RCC 7860 (cell line): ENCODE measurements around the gene P4HB.
"Not testable (repeated sequence)": the region's sequence is repeated elsewhere in the genome, so short reads cannot be mapped to it uniquely, and the experiment has no call there.

ENCODE experiments used
- DNase-seq: peaks from one replicate; pipeline ENCODE4 v3.0.0-alpha.2; 2015; ENCODE audit warnings: low spot score
- FAIRE-seq: peaks from 2 replicates; lab custom pipeline; 2012; peaks lifted over from hg19 to GRCh38; lab: Jason Lieb, UNC

The P4HB gene

DNA sequence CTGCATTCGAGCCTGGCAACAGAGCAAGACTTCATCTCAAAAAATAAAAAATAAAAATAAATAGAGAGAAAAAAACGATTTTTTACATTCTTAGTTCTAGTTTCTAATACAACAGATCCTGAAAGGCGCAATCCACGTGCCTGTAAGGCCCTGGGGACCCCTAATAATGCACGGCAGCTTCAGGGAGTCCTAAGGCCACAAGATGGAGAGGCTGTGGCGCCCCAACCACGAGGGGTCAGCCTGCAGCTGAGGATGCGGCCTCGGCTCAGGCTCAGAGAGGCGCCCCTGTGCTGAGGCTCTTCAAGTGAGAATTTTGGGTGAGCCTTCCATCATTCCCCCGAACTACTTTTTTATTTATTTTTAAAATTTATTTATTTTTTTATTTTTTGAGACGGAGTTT, 10.9 kb downstream of the P4HB start:
- FAIRE-seq (no peak), DNase-seq (no peak)

DNA sequence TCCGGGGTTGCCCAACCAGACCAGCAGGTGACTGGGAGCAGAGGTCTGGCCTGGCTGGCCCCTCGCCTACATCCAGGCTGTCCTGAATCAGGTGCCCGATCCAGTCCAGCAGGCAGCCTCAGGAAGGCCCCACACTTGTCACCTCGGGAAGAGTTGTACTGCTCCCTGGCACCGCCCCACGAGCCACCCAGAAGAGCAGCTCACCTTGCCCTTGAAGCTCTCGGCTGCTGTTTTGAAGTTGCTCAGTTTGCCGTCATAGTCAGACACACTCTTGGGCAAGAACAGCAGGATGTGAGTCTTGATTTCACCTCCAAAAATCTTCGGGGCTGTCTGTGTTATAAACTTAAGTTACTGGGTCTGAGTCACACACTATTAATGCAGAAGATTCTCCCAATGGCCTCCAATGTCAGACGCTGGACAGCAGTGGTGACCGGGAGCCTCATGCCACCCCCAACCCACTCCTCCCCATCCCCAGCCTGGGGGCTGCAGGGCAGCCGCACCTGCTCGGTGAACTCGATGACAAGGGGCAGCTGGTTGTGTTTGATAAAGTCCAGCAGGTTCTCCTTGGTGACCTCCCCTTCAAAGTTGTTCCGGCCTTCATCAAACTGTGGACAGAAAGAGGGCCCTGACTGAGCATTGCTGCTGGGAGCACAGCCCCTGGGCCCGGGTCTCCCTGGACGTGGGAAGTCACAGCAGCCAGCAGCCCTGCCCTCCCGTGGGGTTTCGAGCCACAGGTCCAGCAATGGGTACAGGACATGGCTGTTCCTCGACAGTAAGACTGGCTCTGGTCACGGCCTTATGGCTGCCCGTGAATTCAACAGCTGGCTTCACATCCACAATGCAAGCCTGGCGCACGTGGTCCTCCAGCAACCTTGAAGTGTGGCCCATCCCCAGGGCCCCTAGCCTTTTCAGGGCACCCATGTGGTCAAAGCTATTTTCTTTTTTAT, 13.3 kb downstream of the P4HB start:
- DNase-seq (no peak), FAIRE-seq (no peak)

DNA sequence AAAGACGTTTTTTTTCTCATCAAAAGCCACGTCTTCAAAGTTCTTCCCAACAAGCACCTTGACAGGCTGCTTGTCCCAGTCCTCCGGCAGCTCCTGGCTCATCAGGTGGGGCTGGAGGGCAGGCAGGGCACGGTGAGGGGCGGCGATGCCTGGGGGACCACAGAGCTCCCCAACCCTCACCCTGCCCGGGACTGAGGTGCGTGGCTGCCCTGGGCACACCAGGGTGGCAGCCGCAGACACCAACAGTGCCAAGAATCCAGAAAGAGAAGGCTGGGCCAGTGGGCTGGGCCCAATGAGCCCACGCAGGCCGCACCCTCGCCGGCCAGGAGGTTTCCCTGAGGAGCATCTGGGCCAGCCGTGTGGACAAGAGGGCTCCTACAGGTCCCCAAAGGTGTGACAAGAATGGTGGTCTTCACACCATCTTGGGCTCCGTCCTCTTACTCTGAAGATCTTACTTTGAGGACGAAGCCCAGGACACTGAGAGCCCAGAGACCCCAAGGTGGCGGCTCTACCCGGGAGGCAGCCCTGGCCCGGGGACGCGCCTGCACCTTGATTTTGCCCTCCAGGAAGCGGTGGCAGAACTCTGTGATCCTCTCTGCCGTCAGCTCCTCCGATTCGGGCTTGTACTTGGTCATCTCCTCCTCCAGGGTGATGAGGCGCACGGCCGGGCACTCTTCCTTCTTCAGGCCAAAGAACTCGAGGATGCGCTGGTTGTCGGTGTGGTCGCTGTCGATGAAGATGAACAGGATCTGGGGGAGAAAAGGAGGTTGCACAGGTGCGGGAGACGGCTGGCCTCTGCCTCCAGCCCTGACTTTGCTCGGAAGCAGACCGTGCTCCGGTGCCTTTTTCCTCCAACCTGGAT, 14.2 kb downstream of the P4HB start:
- DNase-seq (no peak), FAIRE-seq (no peak)

DNA sequence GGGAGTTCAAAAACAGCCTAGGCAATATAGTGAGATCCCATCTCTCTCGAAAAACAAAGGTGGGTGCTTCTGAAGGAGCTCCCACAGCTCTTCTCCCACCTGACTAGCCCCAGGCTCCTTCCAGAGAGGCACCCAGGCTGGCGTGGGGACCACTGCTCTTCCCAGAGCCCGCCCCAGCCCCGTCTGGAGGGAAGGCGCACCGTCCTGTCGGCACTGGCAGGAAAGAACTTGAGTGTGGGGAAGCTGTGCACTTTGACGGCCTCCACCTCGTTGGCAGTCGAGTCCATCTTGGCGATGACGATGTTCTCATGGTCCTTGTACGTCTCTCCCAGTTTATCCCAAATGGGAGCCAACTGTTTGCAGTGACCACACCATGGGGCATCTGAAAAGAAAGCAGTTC, 15.0 kb downstream of the P4HB start:
- DNase-seq, result no peak
- no peak for FAIRE-seq

DNA sequence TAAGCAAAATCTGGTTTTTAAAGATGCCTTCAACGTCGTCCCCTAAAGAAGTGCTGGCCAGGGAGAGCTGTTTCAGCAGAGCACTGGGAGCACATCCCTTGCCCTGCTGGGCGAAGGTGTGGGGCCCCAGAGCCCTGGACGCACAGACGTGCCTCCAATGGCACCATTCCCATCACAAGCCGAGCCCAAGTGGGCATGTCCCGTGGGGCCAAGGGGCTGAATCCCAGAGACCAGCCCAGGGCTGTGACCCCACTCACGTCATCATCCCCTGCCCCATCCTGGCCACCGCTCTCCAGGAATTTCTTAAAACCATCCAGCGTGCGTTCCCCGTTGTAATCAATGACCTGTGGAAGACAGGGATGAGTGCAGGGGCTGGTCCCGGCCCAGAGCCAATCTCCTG, 15.4 kb downstream of the P4HB start:
- no peak for FAIRE-seq
- DNase-seq, result no peak

DNA sequence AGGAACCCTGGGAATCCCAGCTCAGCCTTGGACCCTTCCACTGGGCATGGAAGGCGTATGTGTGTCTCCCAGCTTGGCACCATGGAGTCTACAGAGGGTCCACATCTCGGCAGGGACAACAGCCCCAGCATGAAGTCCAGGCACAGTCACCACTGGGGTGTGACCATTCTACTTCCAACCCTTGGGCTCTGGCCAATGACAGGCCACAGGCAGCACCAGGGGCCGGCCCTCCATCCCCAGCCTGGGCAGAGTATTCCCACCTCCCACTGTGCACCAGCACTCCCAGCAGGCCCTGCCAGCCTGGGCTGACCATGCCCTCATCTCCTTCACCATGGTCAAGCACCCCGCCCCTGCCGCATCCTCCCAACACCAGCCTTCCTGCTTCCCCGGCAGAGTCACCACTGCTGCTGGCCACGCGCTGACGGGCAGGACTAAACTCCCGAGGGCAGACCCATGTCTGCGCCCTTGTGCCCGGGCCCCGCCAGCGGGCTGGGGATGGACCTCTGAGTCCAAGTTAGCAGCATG, 15.9 kb downstream of the P4HB start:
- DNase-seq, result no peak
- no peak for FAIRE-seq

DNA sequence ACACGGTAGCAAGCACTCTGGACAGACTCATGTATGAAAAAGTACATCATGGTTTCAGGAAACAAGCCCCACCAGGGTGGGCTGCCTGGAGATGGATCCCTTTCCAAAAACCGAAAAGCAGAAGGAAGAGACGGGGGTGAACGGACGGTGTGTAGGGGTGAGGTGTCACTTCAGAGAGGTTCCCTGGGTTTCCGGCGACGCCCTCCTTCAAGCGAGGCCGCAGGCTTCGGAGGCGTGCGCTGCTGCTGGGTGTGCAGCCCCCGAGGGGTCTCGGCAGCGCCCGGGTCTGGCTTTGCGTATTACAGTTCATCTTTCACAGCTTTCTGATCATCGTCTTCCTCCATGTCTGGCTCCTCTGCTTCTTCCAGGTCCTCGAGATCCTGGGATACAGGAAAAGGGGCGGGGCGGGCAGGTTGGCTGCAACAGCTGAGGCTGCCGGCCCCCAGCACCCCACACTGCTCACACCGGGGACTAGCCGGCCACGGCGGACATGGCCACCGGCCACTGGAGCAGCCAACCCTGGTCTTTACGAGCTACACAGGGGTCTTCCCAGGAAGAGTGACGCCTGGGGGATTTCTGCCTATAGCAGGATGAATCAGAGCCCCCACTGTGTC, 16.5 kb downstream of the P4HB start:
- FAIRE-seq, result no peak
- no peak for DNase-seq

DNA sequence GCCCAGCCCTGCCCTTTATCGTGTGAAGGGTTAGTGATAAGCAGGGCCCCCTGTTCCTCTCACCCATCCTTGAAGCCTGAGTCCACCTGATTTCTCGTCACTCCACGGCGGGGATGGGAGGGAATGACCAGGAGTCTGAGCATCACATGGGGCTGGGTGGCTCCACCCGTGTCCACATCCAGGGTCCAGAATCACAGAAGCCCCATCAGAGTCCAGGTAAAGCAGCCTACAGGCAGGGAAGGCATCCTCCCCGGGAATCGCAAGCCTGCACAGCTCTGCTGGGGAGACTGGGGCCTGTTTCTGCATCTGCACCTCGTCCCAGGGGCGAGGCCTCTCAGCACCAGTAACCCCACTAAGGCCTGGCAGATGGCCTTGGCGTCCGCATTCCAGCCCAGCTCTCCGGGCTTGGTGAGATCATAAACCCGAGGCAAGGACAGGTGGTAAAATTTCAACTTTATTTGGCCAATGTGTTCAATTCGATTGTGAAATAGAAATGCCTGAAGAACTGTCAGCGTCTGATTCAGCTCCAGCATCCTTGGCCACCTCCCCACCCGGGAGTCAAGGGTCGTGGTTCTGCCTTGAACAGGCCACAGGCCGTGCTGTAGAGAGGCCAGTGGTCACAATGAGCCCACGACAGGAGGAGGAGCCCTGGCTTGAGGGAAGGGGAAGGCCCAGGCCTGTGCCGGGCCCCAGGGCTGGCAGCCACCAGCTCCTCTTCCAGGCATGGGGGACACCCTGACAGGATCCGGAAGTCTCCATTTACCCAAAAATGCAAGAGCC, 17.4 kb downstream of the P4HB start:
- DNase-seq (no peak), FAIRE-seq (no peak)

DNA sequence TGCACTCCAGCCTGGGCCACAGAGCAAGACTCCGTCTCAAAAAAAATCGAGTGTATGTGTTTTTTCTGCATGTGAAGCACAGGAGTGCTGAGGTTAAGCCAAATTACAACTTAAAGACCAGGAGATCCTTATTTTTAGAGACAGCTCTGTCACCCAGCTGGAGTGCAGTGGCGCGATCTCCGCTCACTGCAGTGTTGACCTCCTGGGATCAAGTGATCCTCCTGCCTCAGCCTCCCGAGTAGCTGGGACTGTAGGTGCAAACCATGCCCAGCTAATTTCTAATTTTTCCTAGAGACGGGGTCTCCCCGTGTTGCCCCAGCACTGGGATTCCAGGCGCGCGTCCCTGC, 18.0 kb downstream of the P4HB start:
- DNase-seq (no peak), FAIRE-seq (no peak)

DNA sequence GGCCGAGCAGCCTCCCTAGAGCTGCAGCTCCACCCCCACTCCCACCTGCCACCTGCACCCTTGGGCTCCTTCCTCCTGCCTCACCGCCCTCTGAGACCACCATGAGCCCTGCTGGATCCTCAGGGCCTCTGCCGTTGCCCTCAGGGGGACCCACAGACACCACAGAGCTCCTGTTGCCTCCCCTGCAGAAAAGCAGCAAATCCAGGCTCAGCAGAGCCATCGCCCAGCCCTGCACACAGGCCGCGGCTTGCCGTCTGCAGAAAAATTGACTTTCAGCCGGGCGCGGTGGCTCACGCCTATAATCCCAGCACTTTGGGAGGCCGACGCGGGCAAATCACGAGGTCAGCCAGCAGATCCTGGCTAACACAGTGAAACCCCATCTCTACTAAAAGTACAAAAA, 18.5 kb downstream of the P4HB start:
- no peak for DNase-seq
- no peak for FAIRE-seq

DNA sequence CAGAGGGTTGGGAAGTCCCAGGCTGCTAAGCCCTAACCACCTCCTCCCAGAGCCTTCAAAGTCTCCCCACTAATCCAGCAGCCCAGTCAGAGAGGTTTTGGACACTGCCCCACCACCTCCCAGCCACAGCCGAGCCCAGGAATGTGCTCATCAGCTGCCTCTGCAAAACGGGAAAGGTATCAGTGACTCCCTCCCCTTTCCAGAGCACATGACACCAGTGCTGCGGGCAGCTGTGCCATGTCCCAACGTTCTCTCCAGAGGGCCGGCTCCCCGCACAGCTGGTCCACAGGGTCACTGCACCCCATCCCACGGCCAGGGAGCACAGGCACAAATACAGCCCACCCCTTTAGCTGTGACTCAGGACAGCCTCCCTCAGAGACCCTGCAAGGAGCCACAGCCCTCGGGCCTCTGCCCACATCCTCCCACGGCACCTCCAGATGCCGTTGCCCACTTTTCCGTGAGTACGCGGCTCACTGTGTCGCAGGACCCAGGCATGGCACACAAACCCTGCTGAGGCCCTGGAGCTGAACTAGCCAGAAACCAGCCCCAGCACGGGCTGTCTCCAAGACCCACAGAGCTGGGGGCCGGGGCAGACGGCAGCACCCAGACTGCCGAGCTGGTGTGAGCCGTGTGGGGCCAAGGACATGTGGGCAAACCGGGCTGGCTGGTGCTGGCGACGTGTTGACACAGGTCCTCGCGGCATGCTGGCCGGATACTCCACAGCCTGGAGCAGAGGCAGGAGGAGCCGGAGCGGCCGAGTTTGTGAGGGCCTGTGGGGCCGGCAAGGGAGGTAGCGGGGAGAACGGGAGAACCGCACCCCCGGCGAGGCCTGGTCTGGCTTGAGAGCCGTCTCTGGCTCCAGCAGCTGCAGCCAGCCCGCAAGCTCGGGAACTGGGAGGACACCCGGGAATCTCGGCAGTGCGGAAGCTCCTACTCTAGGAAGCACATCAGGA, 19.2 kb downstream of the P4HB start:
- FAIRE-seq, result no peak
- no peak for DNase-seq

DNA sequence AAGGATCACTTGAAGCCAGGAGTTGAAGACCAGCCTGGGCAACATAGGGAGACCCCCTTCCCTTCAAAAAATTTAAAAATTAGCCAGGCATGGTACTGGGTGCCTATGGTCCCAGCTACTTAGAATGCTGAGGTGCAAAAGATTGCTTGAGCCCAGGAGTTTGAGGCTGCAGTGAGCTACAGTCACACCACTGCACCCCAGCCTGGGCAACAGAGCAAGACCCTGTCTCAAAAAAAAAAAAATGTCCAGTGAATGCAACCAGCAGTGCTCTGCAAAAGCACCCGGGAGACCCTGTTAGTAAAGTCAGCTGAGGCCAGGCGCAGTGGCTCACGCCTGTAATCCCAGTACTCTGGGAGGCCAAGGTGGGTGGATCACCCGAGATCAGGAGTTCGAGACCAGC, 20.3 kb downstream of the P4HB start:
- FAIRE-seq, DNase-seq: not testable (repeated sequence)

DNA sequence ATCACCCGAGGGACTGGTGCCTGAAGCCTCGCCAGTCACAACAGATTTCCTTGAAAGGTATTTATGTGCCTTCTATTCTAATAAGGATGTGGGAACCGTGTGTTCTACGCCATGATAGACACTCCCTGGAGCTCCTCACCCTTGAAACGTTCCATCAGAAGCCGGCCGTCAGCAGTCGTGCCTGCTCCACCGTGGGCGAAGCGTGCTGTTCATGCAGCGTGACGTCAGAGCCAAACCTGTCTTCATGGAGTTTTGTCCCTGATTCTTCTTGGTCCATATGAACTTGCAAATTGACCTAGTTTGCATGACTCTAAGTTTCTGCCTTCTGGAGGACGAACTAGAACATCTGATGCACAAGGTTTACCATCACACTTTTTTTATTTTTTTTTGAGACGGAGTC, 21.0 kb downstream of the P4HB start:
- no peak for DNase-seq
- no peak for FAIRE-seq

DNA sequence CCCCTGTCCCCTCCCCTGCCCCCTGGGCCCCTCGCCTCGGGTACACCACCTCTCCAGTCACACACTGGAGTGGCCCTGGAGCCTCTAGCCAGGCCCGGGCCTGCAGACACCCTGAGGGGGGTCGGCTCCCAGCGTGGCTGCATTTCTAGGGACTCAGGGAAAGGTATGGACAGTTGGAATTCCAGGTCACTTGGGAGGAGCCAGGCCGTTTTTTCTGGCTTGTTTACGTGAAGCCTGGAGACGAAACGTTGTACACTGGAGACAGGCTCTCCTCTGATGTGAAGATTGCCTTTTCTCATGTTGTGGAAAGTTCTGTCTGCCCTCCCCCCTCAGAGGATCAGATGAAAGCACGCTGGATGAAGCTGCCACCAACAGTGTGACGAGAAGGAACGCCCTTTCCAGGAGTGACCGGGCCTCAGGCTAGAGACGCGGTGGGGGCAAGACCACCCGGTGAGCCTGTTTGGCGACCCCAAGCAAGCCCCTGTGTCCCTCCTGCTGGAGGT, 21.5 kb downstream of the P4HB start:
- FAIRE-seq, result no peak
- no peak for DNase-seq

DNA sequence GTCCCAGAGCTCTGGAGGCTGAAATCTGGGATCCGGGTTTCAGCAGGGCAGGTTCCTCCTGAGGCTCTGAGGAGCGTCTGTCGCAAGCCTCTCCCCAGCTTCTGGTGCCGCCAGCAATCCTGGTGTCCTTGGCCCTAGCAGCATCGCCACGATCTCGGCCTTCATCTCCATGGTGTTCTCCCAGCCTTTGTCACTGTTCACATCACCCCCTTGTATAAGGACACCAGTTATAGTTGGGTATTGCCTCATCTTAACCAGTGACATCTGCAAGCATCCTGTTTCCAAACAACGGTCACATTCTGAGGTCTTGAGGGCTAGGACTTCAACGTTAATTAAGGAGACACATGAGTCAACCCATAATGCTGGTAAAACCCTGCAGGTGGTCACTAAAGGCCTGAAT, 22.7 kb downstream of the P4HB start:
- DNase-seq (no peak), FAIRE-seq (no peak)

DNA sequence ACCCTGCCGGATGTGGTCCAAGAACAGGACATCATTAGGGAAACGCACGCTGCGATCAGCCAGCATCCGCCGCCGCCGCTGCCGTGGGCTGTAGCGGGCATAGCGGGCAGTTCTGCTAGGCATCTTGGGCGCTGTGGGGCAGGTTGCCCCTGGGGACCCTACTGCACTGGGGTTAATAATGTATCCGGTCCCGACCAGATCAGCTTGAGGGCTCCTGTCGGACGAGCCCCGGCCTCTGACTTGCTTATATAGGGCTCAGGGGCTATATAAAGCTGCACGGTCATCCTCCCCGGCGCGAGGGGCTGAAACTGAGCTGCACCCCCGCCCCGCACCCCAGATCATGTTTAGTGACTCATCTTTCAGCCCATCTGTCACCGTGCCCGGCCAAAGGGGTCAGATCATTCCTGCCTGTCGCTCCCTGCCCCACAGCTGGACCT, 25.5 kb downstream of the P4HB start, which contains the start of gene PPP1R27:
Gene PPP1R27, minus strand, starts transcription at position 220 of the 437 bp plus-strand sequence. Its CDS starts 97 bp downstream, at position 123.
- FAIRE-seq (no peak), DNase-seq (no peak)

DNA sequence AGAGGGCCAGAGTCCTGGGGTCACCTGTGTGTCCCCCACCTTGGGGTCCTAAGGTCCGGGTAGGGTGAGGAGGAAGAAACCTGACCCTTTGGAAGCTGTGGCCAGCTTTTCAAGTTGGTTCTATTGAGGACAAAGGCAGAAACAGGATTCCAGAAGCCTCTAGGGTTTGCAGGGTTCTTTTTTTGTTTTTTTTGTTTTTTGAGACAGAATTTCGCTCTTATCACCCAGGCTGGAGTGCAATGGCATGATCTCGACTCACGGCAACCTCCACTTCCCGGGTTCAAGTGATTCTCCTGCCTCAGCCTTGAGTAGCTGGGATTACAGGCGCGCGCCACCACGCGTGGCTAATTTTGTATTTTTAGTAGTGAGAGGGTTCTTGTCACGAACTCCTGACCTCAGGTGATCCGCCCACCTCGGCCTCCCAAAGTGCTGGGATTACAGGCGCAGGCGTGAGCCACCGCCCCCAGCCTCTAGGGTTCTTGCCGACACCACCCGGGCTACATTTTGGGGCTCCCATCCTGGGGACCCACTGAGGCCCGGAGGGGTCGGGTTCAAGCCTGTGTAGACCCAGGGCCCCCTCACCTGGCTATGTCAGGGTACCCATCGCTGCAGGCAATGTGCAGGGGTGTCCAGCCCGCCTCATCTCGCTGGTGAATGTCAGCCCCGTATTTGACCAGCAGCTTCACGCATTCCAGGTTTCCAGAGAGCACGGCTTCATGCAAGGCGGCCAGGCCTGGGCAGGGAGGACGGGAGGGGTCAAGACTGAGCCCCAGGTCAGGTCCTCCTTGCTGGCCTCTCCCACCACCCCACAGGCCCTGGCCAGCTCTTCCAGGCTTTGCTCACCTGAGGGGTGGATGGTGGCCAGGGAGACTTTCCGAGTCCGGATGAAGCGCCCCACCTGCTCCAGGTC, 26.2 kb downstream of the P4HB start:
- no peak for DNase-seq
- FAIRE-seq, result no peak
